ENCODE data around the gene SLC5A4. TPM values are rescaled to one million over a fixed set of nuclear protein-coding genes. Genes with fewer than 3 reads are reported as not detected.

SLC5A4 gene
- polyA plus RNA-seq, 1 donor (not counting 4 experiments of a cell fraction or from before 2014, with no cell fraction given): not detected

- Histone ChIP-seq H4K20me1 (ENCODE audit: control insufficient read depth, extremely low read depth, insufficient read depth, low read length) (no peaks in the 10 kb centered on the region), H3K9me3 (ENCODE audit: control insufficient read depth, low read depth, low read length) (no peaks in the 10 kb centered on the region), H2AFZ (ENCODE audit: control insufficient read depth, low read length) (no peak overlapping the region), H3K4me2 (ENCODE audit: control insufficient read depth, extremely low read depth, insufficient read depth, low read depth, low read length) (no peak overlapping the region), H3K79me2 (ENCODE audit: control insufficient read depth, insufficient read depth, low read length) (no peaks in the 10 kb centered on the region), H3K36me3 (ENCODE audit: control insufficient read depth in 2 of 2, extremely low read depth in 1 of 2, insufficient read depth in 2 of 2, low read length in 2 of 2) (no peaks in the 10 kb centered on the region), H3K9ac (ENCODE audit: control insufficient read depth, extremely low read depth, insufficient read depth, low read length) (no peak overlapping the region), H3K9me1 (ENCODE audit: control insufficient read depth, extremely low read depth, insufficient read depth, low read length) (no peaks in the 10 kb centered on the region), H3K4me3 (ENCODE audit: control insufficient read depth in 2 of 3, extremely low read depth in 1 of 3, insufficient read depth in 2 of 3, low read depth in 1 of 3, low read length in 3 of 3) (no peak overlapping the region), H3K27ac (ENCODE audit: control insufficient read depth, insufficient read depth, low read length) (no peak overlapping the region), H3K27me3 (ENCODE audit: control insufficient read depth, extremely low read depth, insufficient read depth, low read length) (peaks cover 26% of the 10 kb centered on the region), H3K4me1 (ENCODE audit: control insufficient read depth, extremely low read depth, insufficient read depth, low read length) (no peaks in the 10 kb centered on the region)
- DNase-seq (ENCODE audit: low read depth, low spot score): no peak
- dilution Hi-C loops (cut with MboI; ENCODE audit: extremely low pct_ligation_motif_present, low sequenced_read_pairs): no loop called here
- TF ChIP-seq EZH2 (IDR thresholded peaks at IDR 0.05; ENCODE audit: low read length) (no peak), CTCF (optimal IDR thresholded peaks at IDR 0.05 in 1 of 3, IDR thresholded peaks at IDR 0.05 in 1 of 3, conservative IDR thresholded peaks at IDR 0.05 in 1 of 3; ENCODE audit: extremely low read depth in 1 of 3, insufficient read depth in 2 of 3, low read length in 3 of 3) (no peak)
- no peak for FAIRE-seq
Measured at GRCh38 chr22:32177221-32177765, 77.9 kb downstream of the SLC5A4 start.

GRCh38 chr22:32175683-32176644 lies 79.2 kb downstream of the SLC5A4 start:
- FAIRE-seq: no peak

More at GRCh38 chr22:32175683-32176644, 79.2 kb downstream of the SLC5A4 start:
- Histone ChIP-seq H3K27ac (ENCODE audit: control insufficient read depth, insufficient read depth, low read length) (no peak overlapping the region), H3K79me2 (ENCODE audit: control insufficient read depth, insufficient read depth, low read length) (no peaks in the 10 kb centered on the region), H4K20me1 (ENCODE audit: control insufficient read depth, extremely low read depth, insufficient read depth, low read length) (no peaks in the 10 kb centered on the region), H3K27me3 (ENCODE audit: control insufficient read depth, extremely low read depth, insufficient read depth, low read length) (peaks cover 26% of the 10 kb centered on the region), H3K36me3 (ENCODE audit: control insufficient read depth in 2 of 2, extremely low read depth in 1 of 2, insufficient read depth in 2 of 2, low read length in 2 of 2) (no peaks in the 10 kb centered on the region), H3K9ac (ENCODE audit: control insufficient read depth, extremely low read depth, insufficient read depth, low read length) (no peak overlapping the region), H3K4me3 (ENCODE audit: control insufficient read depth in 2 of 3, extremely low read depth in 1 of 3, insufficient read depth in 2 of 3, low read depth in 1 of 3, low read length in 3 of 3) (no peak overlapping the region), H3K4me1 (ENCODE audit: control insufficient read depth, extremely low read depth, insufficient read depth, low read length) (no peaks in the 10 kb centered on the region), H3K9me3 (ENCODE audit: control insufficient read depth, low read depth, low read length) (no peaks in the 10 kb centered on the region), H3K4me2 (ENCODE audit: control insufficient read depth, extremely low read depth, insufficient read depth, low read depth, low read length) (no peak overlapping the region), H3K9me1 (ENCODE audit: control insufficient read depth, extremely low read depth, insufficient read depth, low read length) (no peaks in the 10 kb centered on the region), H2AFZ (ENCODE audit: control insufficient read depth, low read length) (no peak overlapping the region)
- peak; percentile 47 for TF ChIP-seq EZH2 (IDR thresholded peaks at IDR 0.05; ENCODE audit: low read length)
- TF ChIP-seq CTCF (optimal IDR thresholded peaks at IDR 0.05 in 1 of 3, IDR thresholded peaks at IDR 0.05 in 1 of 3, conservative IDR thresholded peaks at IDR 0.05 in 1 of 3; ENCODE audit: extremely low read depth in 1 of 3, insufficient read depth in 2 of 3, low read length in 3 of 3): no peak
- no peak for DNase-seq (ENCODE audit: low read depth, low spot score)
- dilution Hi-C loops (cut with MboI; ENCODE audit: extremely low pct_ligation_motif_present, low sequenced_read_pairs): no loop called here
